WTC11 (cell line): Measurements from ENCODE around the gene CELF2. TPM values are rescaled to one million over a fixed set of nuclear protein-coding genes. Genes with fewer than 3 reads are reported as not detected.
A peak's percentile ranks its signal among the peaks of the same experiment; 100 is the strongest.

Source experiments
- ATAC-seq: fragments of 200-7000 bp; cut with Tn5 transposase; 2 replicates; pipeline ENCODE4 v1.10.0; 2021; ENCODE audit warnings: mild to moderate bottlenecking, moderate library complexity
- CTCF ChIA-PET: fragments of 300-600 bp; sonication (Branson Sonifier 250); formaldehyde crosslinking; loops from one replicate; lab custom pipeline; 2021; ENCODE audit warnings: antibody characterized with exemption; lab: Charles Lee
- POLR2A ChIA-PET: fragments of 350-600 bp; sonication (Branson Sonifier 250); formaldehyde crosslinking; loops from one replicate; lab custom pipeline; 2021; ENCODE audit warnings: antibody characterized with exemption; lab: Charles Lee
- DNase-seq: peaks from one replicate; pipeline ENCODE4 v3.0.0; 2021; ENCODE audit warnings: low spot score
- H3K27ac Mint-ChIP-seq: 2 replicates; pipeline ENCODE4 v1.8.0; 2021; ENCODE audit warnings: mixed read lengths
- H3K27me3 Mint-ChIP-seq: 2 replicates; pipeline ENCODE4 v1.8.0; 2021; ENCODE audit warnings: low read depth, mild to moderate bottlenecking, moderate library complexity, mixed read lengths
- H3K36me3 Mint-ChIP-seq: 2 replicates; pipeline ENCODE4 v1.8.0; 2021; ENCODE audit warnings: mixed read lengths
- H3K4me1 Mint-ChIP-seq: 2 replicates; pipeline ENCODE4 v1.8.0; 2022; ENCODE audit warnings: mixed read lengths
- H3K4me3 Mint-ChIP-seq: 2 replicates; pipeline ENCODE4 v1.8.0; 2021; ENCODE audit warnings: mild to moderate bottlenecking, moderate library complexity, mixed read lengths
- H3K9me3 Mint-ChIP-seq: 2 replicates; pipeline ENCODE4 v1.8.0; 2021; ENCODE audit warnings: mixed read lengths
- AR ChIP-seq: fragments of 250-450 bp; sonication (Bioruptor Pico); IDR thresholded peaks from 2 replicates; pipeline ENCODE4 v1.9.0; 2021; ENCODE audit warnings: mild to moderate bottlenecking
- E2F1 ChIP-seq: sonication (generic); formaldehyde crosslinking; IDR thresholded peaks from 2 replicates; pipeline ENCODE4 v1.8.0; 2022; ENCODE audit warnings: mild to moderate bottlenecking, missing genetic modification reagents
- E2F5 ChIP-seq: sonication (generic); formaldehyde crosslinking; IDR thresholded peaks from 2 replicates; pipeline ENCODE4 v1.8.1; 2022; ENCODE audit warnings: mild to moderate bottlenecking, moderate library complexity, missing genetic modification reagents
- ERG ChIP-seq: fragments of 250-450 bp; sonication (Bioruptor Pico); IDR thresholded peaks from 2 replicates; pipeline ENCODE4 v1.8.0; 2021; ENCODE audit warnings: mild to moderate bottlenecking
- FOXP4 ChIP-seq: sonication (generic); formaldehyde crosslinking; IDR thresholded peaks from 2 replicates; pipeline ENCODE4 v1.8.0; 2022; ENCODE audit warnings: mild to moderate bottlenecking, missing genetic modification reagents
- GRHL2 ChIP-seq: fragments of 250-450 bp; sonication (Bioruptor Pico); IDR thresholded peaks from 2 replicates; pipeline ENCODE4 v1.8.0; 2022; ENCODE audit warnings: mild to moderate bottlenecking, moderate library complexity; ENCODE audit not compliant: insufficient replicate concordance, severe bottlenecking
- JAZF1 ChIP-seq: fragments of 250-450 bp; sonication (Bioruptor Pico); IDR thresholded peaks from 2 replicates; pipeline ENCODE4 v1.9.0; 2021; ENCODE audit warnings: moderate library complexity, mild to moderate bottlenecking, inconsistent platforms
- KAT7 ChIP-seq: sonication (generic); formaldehyde crosslinking; IDR thresholded peaks from 2 replicates; pipeline ENCODE4 v1.8.1; 2023; ENCODE audit warnings: missing genetic modification reagents, mild to moderate bottlenecking, borderline replicate concordance
- MXD4 ChIP-seq: fragments of 250-450 bp; sonication (Bioruptor Pico); IDR thresholded peaks from 2 replicates; pipeline ENCODE4 v1.8.0; 2021; ENCODE audit warnings: mild to moderate bottlenecking, moderate library complexity, borderline replicate concordance
- NFYB ChIP-seq: sonication (generic); formaldehyde crosslinking; conservative IDR thresholded peaks from 2 replicates; pipeline ENCODE4 v1.8.0; 2022; ENCODE audit warnings: low read depth, missing genetic modification reagents
- NR2C2 ChIP-seq: sonication (generic); formaldehyde crosslinking; IDR thresholded peaks from 2 replicates; pipeline ENCODE4 v1.8.0; 2022; ENCODE audit warnings: mild to moderate bottlenecking, missing genetic modification reagents
- NR3C1 ChIP-seq: sonication (generic); formaldehyde crosslinking; conservative IDR thresholded peaks from 2 replicates; pipeline ENCODE4 v1.8.1; 2023; ENCODE audit warnings: low read depth, mild to moderate bottlenecking, missing genetic modification reagents
- PRDM15 ChIP-seq: sonication (generic); formaldehyde crosslinking; IDR thresholded peaks from 2 replicates; pipeline ENCODE4 v1.8.0; 2022; ENCODE audit warnings: missing genetic modification reagents
- RELA ChIP-seq: sonication (generic); formaldehyde crosslinking; IDR thresholded peaks from 2 replicates; pipeline ENCODE4 v1.8.1; 2022; ENCODE audit warnings: missing genetic modification reagents, mild to moderate bottlenecking, borderline replicate concordance
- SMAD3 ChIP-seq: sonication (generic); formaldehyde crosslinking; IDR thresholded peaks from 2 replicates; pipeline ENCODE4 v1.8.0; 2022; ENCODE audit warnings: missing genetic modification reagents, mild to moderate bottlenecking, borderline replicate concordance
- TEAD1 ChIP-seq: sonication (generic); formaldehyde crosslinking; IDR thresholded peaks from 2 replicates; pipeline ENCODE4 v1.8.0; 2022; ENCODE audit warnings: mild to moderate bottlenecking, missing genetic modification reagents
- USF2 ChIP-seq: sonication (generic); formaldehyde crosslinking; IDR thresholded peaks from 2 replicates; pipeline ENCODE4 v1.8.1; 2023; ENCODE audit warnings: mild to moderate bottlenecking, missing genetic modification reagents, moderate library complexity
- ZNF263 ChIP-seq: sonication (generic); formaldehyde crosslinking; IDR thresholded peaks from 2 replicates; pipeline ENCODE4 v1.8.1; 2022; ENCODE audit warnings: low read depth, mild to moderate bottlenecking, moderate library complexity, missing genetic modification reagents
- ZNF281 ChIP-seq: sonication (generic); formaldehyde crosslinking; IDR thresholded peaks from 2 replicates; pipeline ENCODE4 v1.8.0; 2023; ENCODE audit warnings: mild to moderate bottlenecking, missing genetic modification reagents
- ZNF317 ChIP-seq: sonication (generic); formaldehyde crosslinking; IDR thresholded peaks from 2 replicates; pipeline ENCODE4 v1.8.1; 2023; ENCODE audit warnings: low read depth, mild to moderate bottlenecking, moderate library complexity, missing genetic modification reagents, borderline replicate concordance
- total RNA-seq: library from RNA; stranded (reverse); gene quantifications from 3 replicates; pipeline ENCODE4 v1.2.3, GENCODE V29; 2021

The CELF2 gene
- total RNA-seq, 1 experiment from 2014 or later, result 24.6 TPM

- peaks cover 6% of the 10 kb centered on the region; the same call in 1 of the 2 replicates for H3K36me3 Mint-ChIP-seq
- peaks cover 45% of the 10 kb centered on the region for H3K4me1 Mint-ChIP-seq
- H3K9me3 Mint-ChIP-seq, result no peaks in the 10 kb centered on the region; the same call in none of the 2 replicates
- 0 out of 2 replicates have a peak overlapping the region, but pooled peaks have one; percentile 2 for H3K27ac Mint-ChIP-seq
- CTCF ChIA-PET, result interaction anchor here (1.0 kb wide), 1 partner anchor 14 kb away, joined by 4 read pairs; no protein-coding TSS in a partner anchor
- POLR2A ChIA-PET, result no interaction called here
- no peaks in the 10 kb centered on the region for H3K27me3 Mint-ChIP-seq
- ATAC-seq (peak; percentile 30; the same call in 1 of the 2 replicates), DNase-seq (no peak)
- H3K4me3 Mint-ChIP-seq, result no peak overlapping the region
- TF ChIP-seq PRDM15 (CRISPR knock-in tag) (no peak), E2F5 (CRISPR knock-in tag) (no peak), ZNF317 (no peak), USF2 (CRISPR knock-in tag) (no peak), NFYB (CRISPR knock-in tag) (no peak), FOXP4 (no peak), GRHL2 (CRISPR knock-in tag) (no peak), TEAD1 (no peak), RELA (CRISPR knock-in tag) (no peak), ERG (CRISPR knock-in tag) (no peak), JAZF1 (CRISPR knock-in tag) (no peak), KAT7 (no peak), NR2C2 (no peak), NR3C1 (CRISPR knock-in tag) (no peak), AR (CRISPR knock-in tag) (no peak), MXD4 (CRISPR knock-in tag) (no peak), E2F1 (no peak), ZNF263 (CRISPR knock-in tag) (no peak), SMAD3 (CRISPR knock-in tag) (no peak), ZNF281 (CRISPR knock-in tag) (no peak)
These were observed 32.1 kb downstream of the CELF2 start for GRCh38 chr10:11049806-11050205.
